Stimulated activated CD8-positive, alpha-beta memory T cell treated with anti-CD3 and anti-CD28 coated beads, Interleukin-12 subunit alpha, Interleukin-12 subunit beta, amount 100 ng/mL, for 24 hours (primary cell): ENCODE results near the gene TRAK1.

Experiments used
- DNase-seq: peaks from one replicate; pipeline ENCODE4 v3.0.0-alpha.2; 2020; ENCODE audit errors: extremely low read depth

Gene TRAK1

GRCh38 chr3:42151596-42152168 lies 60.5 kb downstream of the TRAK1 start:
- DNase-seq = no peak

- no peak for DNase-seq
These were observed 61.0 kb downstream of the TRAK1 start for GRCh38 chr3:42152193-42152592.

- DNase-seq = no peak
These were observed 61.9 kb downstream of the TRAK1 start for GRCh38 chr3:42153039-42153438.

GRCh38 chr3:42157540-42158538 lies 66.7 kb downstream of the TRAK1 start:
- DNase-seq = no peak

- DNase-seq = no peak
These were observed 68.0 kb downstream of the TRAK1 start for GRCh38 chr3:42159147-42159546.

- DNase-seq = peak; percentile 3
These were observed 68.7 kb downstream of the TRAK1 start for GRCh38 chr3:42159706-42160472.

- DNase-seq = no peak
These were observed 70.1 kb downstream of the TRAK1 start for GRCh38 chr3:42161050-42161935.

- DNase-seq = no peak
These were observed 71.3 kb downstream of the TRAK1 start for GRCh38 chr3:42162462-42162861.

- DNase-seq = no peak
These were observed 72.6 kb downstream of the TRAK1 start for GRCh38 chr3:42163622-42164244.

- no peak for DNase-seq
These were observed 73.5 kb downstream of the TRAK1 start for GRCh38 chr3:42164656-42165055.

- DNase-seq = no peak
These were observed 74.1 kb downstream of the TRAK1 start for GRCh38 chr3:42165211-42165610.

GRCh38 chr3:42166214-42166613 lies 75.1 kb downstream of the TRAK1 start:
- no peak for DNase-seq

- DNase-seq = no peak
These were observed 75.6 kb downstream of the TRAK1 start for GRCh38 chr3:42166662-42167300.

- no peak for DNase-seq
These were observed 78.5 kb downstream of the TRAK1 start for GRCh38 chr3:42169579-42170120.

- no peak for DNase-seq
These were observed 81.0 kb downstream of the TRAK1 start for GRCh38 chr3:42172047-42172654.

GRCh38 chr3:42173307-42173706 lies 82.2 kb downstream of the TRAK1 start:
- DNase-seq = no peak

- DNase-seq = no peak
These were observed 83.7 kb downstream of the TRAK1 start for GRCh38 chr3:42174679-42175385.

GRCh38 chr3:42175386-42176240 lies 84.5 kb downstream of the TRAK1 start:
- no peak for DNase-seq
